H1 (cell line): Measurements from ENCODE around the gene TBX4. TPM values are rescaled to one million over a fixed set of nuclear protein-coding genes. Genes with fewer than 3 reads are reported as not detected.

Experiments
- CTCF ChIA-PET: fragments of 300-600 bp; sonication (Branson Sonifier 250); formaldehyde crosslinking; loops from one replicate; lab custom pipeline; 2021; ENCODE audit not compliant: partially characterized antibody; lab: Charles Lee
- POLR2A ChIA-PET: fragments of 300-600 bp; sonication (Branson Sonifier 250); formaldehyde crosslinking; loops from one replicate; lab custom pipeline; 2021; ENCODE audit warnings: inconsistent platforms; ENCODE audit not compliant: partially characterized antibody; lab: Charles Lee
- DNase-seq, 2 experiments: peaks; one replicate each; pipeline versions ENCODE4 v3.0.0 to v3.0.0-alpha.2; 2010 to 2022; ENCODE audit warnings: low spot score in 2 of 2, low read depth in 1 of 2, mixed read lengths in 1 of 2
- FAIRE-seq: peaks from 2 replicates; lab custom pipeline; 2011; peaks lifted over from hg19 to GRCh38; lab: Jason Lieb, UNC
- H2AFZ ChIP-seq: 2 replicates; pipeline ENCODE4 v1.8.1; 2012; ENCODE audit warnings: low read length, inconsistent platforms
- H2AK5ac ChIP-seq: 2 replicates; pipeline ENCODE4 v1.6.1; 2013; ENCODE audit warnings: low read depth, low read length
- H2BK120ac ChIP-seq: replicated peaks from 2 replicates; pipeline ENCODE3; 2013; ENCODE audit warnings: low read depth, low read length, inconsistent platforms
- H2BK12ac ChIP-seq: 2 replicates; pipeline ENCODE4 v1.6.1; 2013; ENCODE audit warnings: low read depth, low read length
- H2BK15ac ChIP-seq: 2 replicates; pipeline ENCODE4 v1.6.1; 2013; ENCODE audit warnings: low read length
- H2BK20ac ChIP-seq: 2 replicates; pipeline ENCODE4 v1.6.1; 2013; ENCODE audit warnings: low read length
- H2BK5ac ChIP-seq: 2 replicates; pipeline ENCODE4 v1.6.1; 2013; ENCODE audit warnings: low read depth, low read length
- H3K14ac ChIP-seq: 2 replicates; pipeline ENCODE4 v1.6.1; 2013; ENCODE audit warnings: inconsistent platforms; ENCODE audit not compliant: insufficient read length
- H3K18ac ChIP-seq: 2 replicates; pipeline ENCODE4 v1.6.1; 2013; ENCODE audit warnings: low read length; ENCODE audit errors: extremely low read depth
- H3K23ac ChIP-seq: 2 replicates; pipeline ENCODE4 v1.6.1; 2013; ENCODE audit warnings: inconsistent platforms; ENCODE audit not compliant: insufficient read length
- H3K23me2 ChIP-seq: 2 replicates; pipeline ENCODE4 v1.6.1; 2013; ENCODE audit warnings: low read depth, low read length
- H3K27ac ChIP-seq: 2 replicates; pipeline ENCODE4 v1.6.1; 2011; ENCODE audit warnings: low read depth, low read length, inconsistent platforms
- H3K27me3 ChIP-seq, 4 experiments: replicated peaks in 1 of 4; 1 replicate in 1 of 4; 2 replicates in 3 of 4; pipeline versions ENCODE4 v1.6.1 to v1.8.1; 2011 to 2013; ENCODE audit warnings: low read length in 3 of 4, mild to moderate bottlenecking in 3 of 4, inconsistent platforms in 2 of 4, mixed read lengths in 2 of 4, moderate library complexity in 1 of 4; ENCODE audit not compliant: control insufficient read depth in 3 of 4, insufficient read depth in 3 of 4; ENCODE audit errors: extremely low read depth in 1 of 4
- H3K36me3 ChIP-seq, 4 experiments: 2 replicates each; pipeline versions ENCODE4 v1.6.1 to v1.8.1; 2011 to 2013; ENCODE audit warnings: mild to moderate bottlenecking in 4 of 4, low read length in 3 of 4, moderate library complexity in 2 of 4, control low read depth in 1 of 4, inconsistent platforms in 1 of 4; ENCODE audit not compliant: insufficient read depth in 4 of 4, control insufficient read depth in 2 of 4
- H3K4ac ChIP-seq: replicated peaks from 2 replicates; pipeline ENCODE3; 2013; ENCODE audit warnings: low read length, low read depth, mixed read lengths, inconsistent platforms; ENCODE audit not compliant: insufficient read length
- H3K4me1 ChIP-seq, 4 experiments: replicated peaks in 1 of 4; 1 replicate in 1 of 4; 2 replicates in 3 of 4; pipeline versions ENCODE4 v1.6.1 to v1.8.1; 2011 to 2013; ENCODE audit warnings: low read length in 3 of 4, inconsistent platforms in 2 of 4, mixed read lengths in 1 of 4; ENCODE audit not compliant: insufficient read depth in 4 of 4, control insufficient read depth in 3 of 4
- H3K4me2 ChIP-seq, 2 experiments: 2 replicates each; pipeline versions ENCODE4 v1.6.1 to v1.8.1; 2011 to 2013; ENCODE audit warnings: low read depth in 2 of 2, low read length in 2 of 2, control low read depth in 1 of 2, inconsistent platforms in 1 of 2, mild to moderate bottlenecking in 1 of 2; ENCODE audit not compliant: insufficient read depth in 1 of 2
- H3K4me3 ChIP-seq, 4 experiments: fragments of 200-600, 300-600 bp in 1 of 4; sonication (generic), shearing (Covaris generic), sonication (Bioruptor Twin) in 1 of 4; 2 replicates each; pipeline versions ENCODE4 v1.5.1 to v1.8.1; 2011 to 2016; ENCODE audit warnings: low read length in 4 of 4, low read depth in 3 of 4, control low read depth in 2 of 4, inconsistent platforms in 2 of 4, mild to moderate bottlenecking in 2 of 4, mixed read lengths in 1 of 4, moderate library complexity in 1 of 4; ENCODE audit not compliant: insufficient read depth in 2 of 4; ENCODE audit errors: extremely low read depth in 1 of 4
- H3K56ac ChIP-seq: replicated peaks from 2 replicates; pipeline ENCODE3; 2013; ENCODE audit warnings: low read depth, mild to moderate bottlenecking, mixed read lengths, low read length, inconsistent platforms; ENCODE audit not compliant: insufficient read length
- H3K79me1 ChIP-seq: 2 replicates; pipeline ENCODE4 v1.6.1; 2013; ENCODE audit warnings: low read depth, low read length, control low read depth
- H3K79me2 ChIP-seq, 2 experiments: 2 replicates each; pipeline versions ENCODE4 v1.6.1 to v1.8.1; 2012 to 2013; ENCODE audit warnings: low read length in 2 of 2, mild to moderate bottlenecking in 2 of 2, inconsistent platforms in 1 of 2; ENCODE audit not compliant: insufficient read depth in 2 of 2, control insufficient read depth in 1 of 2
- H3K9ac ChIP-seq, 4 experiments: replicated peaks in 1 of 4; 1 replicate in 1 of 4; 2 replicates in 3 of 4; pipeline versions ENCODE4 v1.6.1 to v1.8.1; 2011 to 2013; ENCODE audit warnings: low read depth in 3 of 4, low read length in 3 of 4, control low read depth in 2 of 4, mild to moderate bottlenecking in 2 of 4, moderate library complexity in 2 of 4, inconsistent platforms in 1 of 4; ENCODE audit errors: extremely low read depth in 1 of 4
- H3K9me3 ChIP-seq, 2 experiments: 2 replicates each; pipeline versions ENCODE4 v1.6.1 to v1.8.1; 2012 to 2013; ENCODE audit warnings: mild to moderate bottlenecking in 2 of 2, moderate library complexity in 2 of 2, control low read depth in 1 of 2, inconsistent platforms in 1 of 2, low read depth in 1 of 2, low read length in 1 of 2, mixed read lengths in 1 of 2; ENCODE audit not compliant: insufficient read depth in 2 of 2
- H4K20me1 ChIP-seq, 2 experiments: replicated peaks in 1 of 2; 2 replicates each; pipeline versions ENCODE3 to v1.8.1; 2011 to 2013; ENCODE audit warnings: inconsistent platforms in 2 of 2, low read length in 2 of 2, mild to moderate bottlenecking in 1 of 2; ENCODE audit not compliant: insufficient read depth in 2 of 2, control insufficient read depth in 1 of 2
- H4K5ac ChIP-seq: 2 replicates; pipeline ENCODE4 v1.6.1; 2013; ENCODE audit warnings: low read length, low read depth, mixed read lengths, inconsistent platforms; ENCODE audit not compliant: insufficient read length
- H4K8ac ChIP-seq: 2 replicates; pipeline ENCODE4 v1.8.0; 2013; ENCODE audit warnings: mild to moderate bottlenecking, moderate library complexity, low read length, inconsistent platforms; ENCODE audit not compliant: insufficient read depth; ENCODE audit errors: extremely low read depth
- H4K91ac ChIP-seq: replicated peaks from 2 replicates; pipeline ENCODE3; 2013; ENCODE audit warnings: low read length, mixed read lengths, inconsistent platforms; ENCODE audit not compliant: insufficient read length
- WGBS, 2 experiments: shearing (Covaris generic) in 1 of 2; methylation state at CpG; one replicate each; pipeline versions ENCODE4 v1.1.6 to v1.1.7; 2013 to 2015; ENCODE audit warnings: low lambda C conversion rate in 2 of 2, mixed read lengths in 2 of 2, inconsistent platforms in 1 of 2, low coverage in 1 of 2, missing lambda C conversion rate in 1 of 2; ENCODE audit not compliant: insufficient replicate concordance in 2 of 2, insufficient coverage in 1 of 2, insufficient read length in 1 of 2; ENCODE audit errors: extremely low coverage in 1 of 2, missing lambda C conversion rate in 1 of 2; 5-methylcytosine and 5-hydroxymethylcytosine counted together
- polyA plus RNA-seq, 7 experiments: library from polyadenylated mRNA; depleted of rRNA in 3 of 7; stranded (reverse) in 5 of 7; unstranded in 2 of 7; fragments of >200 nt in 5 of 7; fragments of 200-250 nt in 2 of 7; gene quantifications; 1 replicate in 5 of 7; 2 replicates in 1 of 7; 4 replicates in 1 of 7; pipeline versions ENCODE4 v1.2.1 to v1.2.3, GENCODE V29; 2011 to 2013; ENCODE audit warnings: missing spikeins in 2 of 7, mixed read lengths in 2 of 7
- total RNA-seq: library from RNA; stranded (reverse); fragmentation: NEBNext Ultra II Directional; extraction: Animal tissue kit (Norgen Biotek cat#: 25700); gene quantifications from 2 replicates; pipeline ENCODE4 v1.2.1, GENCODE V29; 2021

Gene TBX4
- total and polyA plus RNA-seq, 2 of the 8 experiments (the other 6 are each of a cell fraction or from before 2014, with no cell fraction given): 0.02 TPM; not detected in 1

GRCh38 chr17:61488878-61489718, 36.9 kb downstream of the TBX4 start:
- ChIA-PET CTCF (no interaction called here), POLR2A (no interaction called here)
- Histone ChIP-seq H3K79me1 (no peaks in the 10 kb centered on the region), H2AK5ac (no peak overlapping the region), H3K36me3 (no peaks in the 10 kb centered on the region), H2BK20ac (no peak overlapping the region), H3K23me2 (no peaks in the 10 kb centered on the region), H2BK12ac (no peak overlapping the region), H3K18ac (no peak overlapping the region), H4K5ac (no peak overlapping the region), H3K4ac (no peak overlapping the region), H2AFZ (no peak overlapping the region), H3K23ac (no peak overlapping the region), H3K9me3 (no peaks in the 10 kb centered on the region), H2BK120ac (no peak overlapping the region), H4K91ac (no peak overlapping the region), H3K27ac (no peak overlapping the region), H3K4me3 (no peak overlapping the region), H3K56ac (no peak overlapping the region), H3K9ac (no peak overlapping the region), H3K79me2 (no peaks in the 10 kb centered on the region), H4K8ac (no peak overlapping the region), H3K27me3 (no peaks in the 10 kb centered on the region), H4K20me1 (no peaks in the 10 kb centered on the region), H3K4me1 (peaks cover 3 to 5% (median 4%) of the 10 kb centered on the region in 4 experiments; a peak in 5 of 7 replicates), H3K14ac (no peak overlapping the region), H2BK5ac (no peak overlapping the region), H3K4me2 (no peak overlapping the region), H2BK15ac (no peak overlapping the region)
- WGBS, 2 experiments: 88% methylated on average over 15 of the region's 16 CpGs; no CpG with 5 or more reads in 1 of the 2 experiments
- no peak for FAIRE-seq
- no peak for DNase-seq
